GM18526 (cell line): ENCODE measurements around the gene DAGLA.

Source experiments
- POLR2A ChIP-seq: IDR thresholded peaks from 3 replicates; pipeline ENCODE4 v1.6.1; 2011; ENCODE audit not compliant: insufficient read length; ENCODE audit errors: extremely low read depth

Gene DAGLA

GRCh38 chr11:61739966-61740365 lies 59.8 kb downstream of the DAGLA start:
- TF ChIP-seq POLR2A = no peak

DNA sequence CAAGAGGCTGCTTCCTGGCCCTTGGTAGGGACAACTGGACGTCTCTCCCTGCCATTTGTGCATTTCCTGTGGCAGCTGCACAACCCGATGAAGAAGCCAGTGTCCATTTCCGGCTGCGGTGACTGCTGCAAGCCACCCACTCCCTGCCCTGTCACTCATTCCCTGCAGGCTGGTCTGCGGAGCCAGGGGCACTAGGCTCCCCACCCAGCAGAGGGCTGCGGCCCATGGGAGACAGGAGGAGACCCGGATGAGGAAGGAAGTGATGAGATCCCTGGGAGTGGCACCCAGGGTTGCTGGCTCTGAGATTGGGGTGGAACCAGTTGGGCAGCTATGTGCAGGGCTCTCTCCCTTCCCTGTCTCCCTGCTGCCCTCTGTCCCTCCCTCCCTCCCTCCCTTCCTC lies 62.2 kb downstream of the DAGLA start:
- no peak for TF ChIP-seq POLR2A

DNA sequence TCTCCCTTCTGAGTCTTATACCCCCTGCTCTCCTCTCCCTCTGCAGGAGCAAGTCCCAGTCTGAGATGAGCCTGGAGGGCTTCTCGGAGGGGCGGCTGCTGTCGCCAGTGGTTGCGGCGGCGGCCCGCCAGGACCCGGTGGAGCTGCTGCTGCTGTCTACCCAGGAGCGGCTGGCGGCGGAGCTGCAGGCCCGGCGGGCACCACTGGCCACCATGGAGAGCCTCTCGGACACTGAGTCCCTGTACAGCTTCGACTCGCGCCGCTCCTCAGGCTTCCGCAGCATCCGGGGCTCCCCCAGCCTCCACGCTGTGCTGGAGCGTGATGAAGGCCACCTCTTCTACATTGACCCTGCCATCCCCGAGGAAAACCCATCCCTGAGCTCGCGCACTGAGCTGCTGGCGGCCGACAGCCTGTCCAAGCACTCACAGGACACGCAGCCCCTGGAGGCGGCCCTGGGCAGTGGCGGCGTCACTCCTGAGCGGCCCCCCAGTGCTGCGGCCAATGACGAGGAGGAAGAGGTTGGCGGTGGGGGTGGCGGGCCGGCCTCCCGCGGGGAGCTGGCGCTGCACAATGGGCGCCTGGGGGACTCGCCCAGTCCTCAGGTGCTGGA lies 63.4 kb downstream of the DAGLA start:
- no peak for TF ChIP-seq POLR2A

DNA sequence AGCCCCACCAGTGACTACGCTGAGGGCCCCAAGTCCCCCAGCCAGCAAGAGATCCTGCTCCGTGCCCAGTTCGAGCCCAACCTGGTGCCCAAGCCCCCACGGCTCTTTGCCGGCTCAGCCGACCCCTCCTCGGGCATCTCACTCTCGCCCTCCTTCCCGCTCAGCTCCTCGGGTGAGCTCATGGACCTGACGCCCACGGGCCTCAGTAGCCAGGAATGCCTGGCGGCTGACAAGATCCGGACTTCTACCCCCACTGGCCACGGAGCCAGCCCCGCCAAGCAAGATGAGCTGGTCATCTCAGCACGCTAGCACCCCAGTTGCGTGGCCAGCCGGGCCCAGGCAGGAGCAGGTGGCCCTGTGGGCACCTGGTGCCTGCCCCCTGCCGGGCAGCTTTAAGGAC lies 64.0 kb downstream of the DAGLA start:
- TF ChIP-seq POLR2A = no peak

DNA sequence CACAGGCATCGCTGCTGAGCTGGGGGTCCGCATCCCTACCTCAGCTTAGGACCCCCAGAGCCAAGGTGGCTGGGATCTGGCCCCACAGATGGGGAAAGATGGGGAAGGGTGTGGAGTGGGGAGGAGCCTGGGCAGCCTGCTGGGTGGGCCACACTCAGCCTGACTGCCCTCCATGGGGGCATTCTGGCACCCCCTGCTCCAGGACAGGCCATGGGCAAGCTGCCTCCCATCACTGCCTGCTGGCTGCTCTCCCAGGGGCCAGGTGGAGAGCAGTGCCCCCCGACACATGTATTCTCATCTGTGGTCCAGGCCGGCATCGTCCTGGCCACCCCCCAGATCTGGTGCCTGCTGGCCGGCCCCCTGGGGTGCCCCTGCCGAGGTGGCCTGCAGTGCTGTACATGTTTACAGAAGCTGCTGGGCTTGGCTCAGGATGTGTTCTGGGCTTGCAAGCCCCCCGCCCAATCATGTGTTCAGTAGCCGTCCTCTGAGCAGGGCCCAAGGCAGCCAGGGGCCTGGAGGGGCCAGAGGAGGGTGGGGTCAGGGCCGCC lies 64.5 kb downstream of the DAGLA start:
- TF ChIP-seq POLR2A = no peak

DNA sequence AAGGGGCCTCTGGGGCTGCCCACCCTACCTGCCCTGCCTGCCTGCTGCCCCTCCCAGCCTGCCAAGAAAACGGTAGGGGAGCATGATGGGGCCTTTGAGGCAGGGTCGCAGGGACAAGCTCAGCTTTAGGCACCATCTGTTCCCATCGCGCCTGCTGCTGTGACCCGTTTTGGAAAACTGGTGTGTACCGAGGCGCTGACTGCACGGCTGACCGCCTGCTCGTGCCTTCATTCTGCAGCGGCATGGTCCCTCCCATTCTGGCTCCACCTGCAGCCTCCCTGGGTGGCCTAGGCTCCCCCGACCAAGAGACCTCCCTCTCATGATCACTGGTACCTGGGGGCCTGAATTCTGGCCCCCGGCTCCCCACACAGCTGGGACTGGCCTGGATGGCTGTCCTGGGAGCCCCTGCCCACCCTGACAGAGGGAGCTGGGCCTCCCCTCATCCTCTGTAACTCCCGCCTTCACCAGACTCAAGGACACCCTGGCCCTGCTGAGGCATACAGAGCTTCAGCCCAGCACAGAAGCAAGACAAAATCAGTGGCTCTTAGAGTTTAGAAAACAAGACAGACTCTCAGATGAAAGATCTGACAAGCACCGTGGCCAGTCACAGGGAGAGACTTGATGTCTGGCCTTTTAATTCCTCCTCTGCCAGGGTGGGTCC lies 65.7 kb downstream of the DAGLA start:
- no peak for TF ChIP-seq POLR2A

GRCh38 chr11:61746442-61747191 lies 66.4 kb downstream of the DAGLA start:
- no peak for TF ChIP-seq POLR2A

DNA sequence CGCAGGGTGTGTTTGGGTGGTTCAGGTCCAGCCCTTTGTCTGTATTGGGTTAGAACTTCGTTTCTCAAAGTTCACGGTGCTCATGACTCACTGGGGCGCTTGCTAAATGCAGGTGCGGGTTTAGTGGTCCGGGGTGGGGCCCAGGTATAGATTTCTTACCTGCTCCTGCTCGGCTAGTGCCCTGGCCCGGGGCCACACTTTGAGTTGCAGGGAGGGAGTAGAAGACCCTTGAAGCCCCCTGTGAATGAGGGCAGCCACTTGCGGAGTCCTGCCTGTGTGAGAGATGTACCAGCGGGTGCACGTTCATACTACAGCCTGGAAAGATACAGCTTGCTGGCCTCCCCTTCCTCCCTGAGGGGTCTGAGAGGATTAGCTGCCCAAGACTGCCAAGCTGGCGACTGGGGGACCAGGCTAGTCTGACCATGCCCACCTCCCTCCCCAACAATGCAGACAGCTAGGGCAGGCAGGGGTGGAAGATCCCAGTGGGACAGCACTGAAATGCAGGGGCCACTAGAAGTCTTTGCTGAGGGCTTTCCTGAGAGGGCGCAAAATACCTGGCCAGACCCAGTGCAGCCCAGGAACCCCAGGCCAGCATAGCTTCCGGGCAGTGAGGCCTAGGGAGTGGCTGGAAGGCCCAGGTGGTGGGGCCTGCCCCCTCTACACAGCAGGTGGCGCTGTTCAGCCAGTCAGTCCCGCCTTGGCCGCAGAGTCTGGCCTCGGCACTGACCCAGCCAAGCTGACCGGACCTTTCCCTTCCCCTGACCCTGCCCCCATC lies 67.2 kb downstream of the DAGLA start:
- TF ChIP-seq POLR2A = no peak

DNA sequence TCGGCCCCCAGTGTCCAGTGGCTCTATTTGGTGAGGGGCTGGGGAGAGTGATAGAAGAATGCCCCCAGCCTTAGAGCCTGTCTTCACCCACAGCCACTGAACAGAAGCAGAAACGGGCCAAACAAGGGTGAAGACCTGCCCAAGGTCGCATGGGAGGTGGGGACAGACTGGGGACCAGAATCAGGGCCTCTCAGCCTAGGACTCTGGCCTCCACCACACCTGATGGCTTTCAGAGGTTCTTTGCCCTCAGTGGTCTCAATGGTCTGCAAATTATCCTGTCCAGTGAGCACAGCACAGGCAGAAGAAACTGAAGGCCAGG lies 67.7 kb downstream of the DAGLA start:
- TF ChIP-seq POLR2A = no peak

DNA sequence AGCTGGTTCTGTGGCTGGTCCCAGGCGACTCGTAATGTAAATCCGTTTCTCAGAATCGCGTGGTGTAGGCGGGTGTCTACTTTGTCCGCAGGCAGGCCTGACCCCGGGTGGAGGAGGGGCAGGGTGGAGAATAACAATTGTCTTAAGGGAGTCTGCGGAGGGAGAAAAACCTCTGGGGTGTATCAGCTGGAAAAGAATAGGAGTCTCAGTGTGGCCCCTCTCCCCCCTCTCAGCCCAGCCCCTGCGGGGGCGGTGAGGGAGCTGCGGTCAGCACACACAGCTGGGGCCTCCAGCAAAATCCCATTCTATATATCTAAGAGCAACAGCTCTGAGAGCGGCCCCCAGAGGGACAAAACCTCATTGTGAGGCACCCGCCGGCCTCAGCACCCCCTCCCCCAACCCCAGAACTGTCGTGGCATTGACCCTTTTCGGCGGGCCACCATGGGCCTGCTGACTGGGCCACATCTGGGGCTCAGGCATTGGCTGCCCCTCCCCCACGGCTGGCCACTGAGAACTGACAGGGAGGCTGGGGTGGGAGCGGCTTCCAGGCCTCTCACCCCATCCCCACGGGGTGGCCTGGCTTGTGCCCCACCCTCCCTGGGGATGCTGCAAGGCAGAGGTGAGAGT lies 69.5 kb downstream of the DAGLA start:
- TF ChIP-seq POLR2A = no peak

GRCh38 chr11:61750631-61751273 lies 70.6 kb downstream of the DAGLA start:
- TF ChIP-seq POLR2A = no peak

DNA sequence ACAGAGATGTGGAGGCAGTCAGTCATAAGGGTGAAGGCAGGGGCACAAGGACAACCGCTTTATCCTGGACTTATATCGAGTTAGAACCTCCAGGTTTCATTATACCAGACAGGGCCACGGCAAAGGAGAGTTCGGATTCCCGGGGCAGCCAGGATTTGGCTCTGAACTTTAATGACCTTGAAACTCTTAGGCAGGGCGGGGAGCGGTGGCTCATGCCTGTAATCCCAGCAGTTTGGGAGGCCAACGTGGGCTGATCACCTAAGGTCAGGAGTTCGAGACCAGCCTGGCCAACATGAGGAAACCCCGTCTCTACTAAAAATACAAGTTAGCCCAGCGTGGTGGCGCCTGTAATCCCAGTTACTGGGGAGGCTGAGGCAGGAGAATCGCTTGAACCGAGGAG lies 71.2 kb downstream of the DAGLA start:
- TF ChIP-seq POLR2A = no peak

DNA sequence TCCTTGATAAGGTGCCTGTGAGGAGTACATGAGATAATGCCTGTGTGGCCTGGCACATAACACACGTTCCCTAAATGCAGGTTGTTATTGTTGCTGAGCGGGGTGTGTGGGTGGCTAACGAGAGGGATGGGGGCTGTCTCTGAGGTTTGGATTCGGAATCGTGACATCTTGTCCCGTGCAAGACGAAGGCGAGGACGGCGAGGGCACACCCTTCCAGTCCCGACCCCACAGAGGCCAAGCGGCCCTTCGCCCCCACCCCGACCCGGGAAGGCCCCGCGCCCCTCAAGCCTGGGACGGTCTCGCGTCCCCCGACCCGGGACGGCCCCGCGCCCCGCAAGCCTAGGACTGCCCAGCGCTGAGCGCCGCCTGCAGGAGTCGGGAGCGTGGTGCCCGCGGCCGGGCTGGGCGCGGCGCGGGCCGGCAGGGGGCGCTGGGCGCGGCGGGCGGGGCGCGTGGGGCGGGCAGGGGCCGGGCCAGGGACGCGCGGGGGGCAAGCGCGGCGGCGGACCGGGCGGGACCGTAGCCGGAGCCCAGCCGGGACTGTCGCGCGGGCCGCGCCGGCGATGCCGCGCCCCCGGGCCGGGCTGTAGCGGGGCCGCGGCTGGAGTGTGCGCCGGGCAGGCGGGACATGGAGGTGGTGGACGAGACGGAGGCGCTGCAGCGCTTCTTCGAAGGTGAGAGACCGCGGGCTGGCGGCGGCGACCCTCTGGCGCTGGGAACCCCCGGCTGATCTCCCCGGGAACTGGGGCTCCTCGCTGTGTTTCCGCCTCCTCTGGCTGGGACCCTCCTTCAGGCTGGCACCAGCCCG lies 72.1 kb downstream of the DAGLA start, which contains the start of gene MYRF:
Gene MYRF (plus strand): TSS at position 520 of the 808 bp plus-strand sequence. CDS start 109 bp downstream, at position 629.
- TF ChIP-seq POLR2A = no peak

GRCh38 chr11:61752925-61753521 lies 72.8 kb downstream of the DAGLA start:
- no peak for TF ChIP-seq POLR2A

DNA sequence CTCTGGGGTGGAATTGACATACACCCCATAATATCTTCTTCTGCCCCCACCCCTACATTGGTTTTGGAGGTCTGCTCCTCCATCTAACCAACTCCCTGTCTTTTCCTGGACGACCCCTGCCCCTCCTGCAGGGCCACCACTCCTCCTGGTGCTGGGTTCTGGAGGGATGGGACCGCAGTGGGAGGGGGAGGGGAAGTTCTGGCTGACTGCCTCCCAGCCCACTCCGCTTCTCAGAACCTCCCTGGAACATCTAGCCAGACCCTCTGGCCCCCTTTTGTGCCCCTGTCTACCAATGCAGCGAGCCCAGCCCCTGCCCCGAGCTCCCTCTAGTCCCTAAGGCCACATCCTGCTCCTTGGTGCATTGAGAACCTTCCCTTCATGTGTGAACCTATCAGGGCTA lies 73.5 kb downstream of the DAGLA start:
- TF ChIP-seq POLR2A = no peak
